ENCODE data around the gene MBOAT7.

DNA sequence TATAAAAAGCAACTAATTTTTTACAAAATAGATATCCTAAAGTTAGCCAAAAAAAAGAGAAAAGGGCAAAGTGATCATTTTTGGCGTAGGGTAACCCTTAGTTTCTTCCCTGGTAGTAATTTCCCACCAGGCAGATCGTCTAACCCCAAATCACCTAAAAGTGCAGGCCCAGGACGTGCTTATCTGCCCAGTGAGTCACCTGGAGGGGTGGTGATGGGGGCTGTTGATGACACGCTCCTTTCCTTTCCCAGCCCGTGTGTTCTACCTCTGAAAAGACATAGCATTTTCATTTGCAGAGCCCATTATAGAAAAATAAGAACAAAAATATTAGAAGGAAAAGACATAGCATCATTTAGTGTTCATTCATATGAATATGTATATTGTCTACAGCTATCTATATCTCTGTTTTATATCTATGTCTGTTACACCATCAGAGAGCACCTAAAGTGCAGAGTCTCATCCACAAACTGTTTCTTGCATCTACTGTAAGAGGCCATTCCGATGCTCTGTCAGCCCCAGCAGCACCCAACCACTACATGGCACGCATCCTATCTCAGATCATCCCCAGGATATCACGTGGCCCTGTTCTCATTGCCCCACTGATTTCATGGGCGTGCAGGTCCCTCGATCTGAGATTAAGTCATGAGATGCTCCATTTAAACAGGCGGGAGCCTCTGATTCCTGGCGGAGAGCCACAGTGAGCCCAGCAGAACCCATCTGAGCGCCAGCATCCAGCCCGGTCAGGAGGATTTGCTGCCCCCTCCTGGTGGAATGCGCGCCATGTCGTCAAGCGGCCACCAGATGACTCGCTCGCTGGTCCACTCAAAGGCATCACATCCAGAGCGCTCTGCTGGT, 41.9 kb upstream of the MBOAT7 start:
- TF ChIP-seq, protein P1, sequence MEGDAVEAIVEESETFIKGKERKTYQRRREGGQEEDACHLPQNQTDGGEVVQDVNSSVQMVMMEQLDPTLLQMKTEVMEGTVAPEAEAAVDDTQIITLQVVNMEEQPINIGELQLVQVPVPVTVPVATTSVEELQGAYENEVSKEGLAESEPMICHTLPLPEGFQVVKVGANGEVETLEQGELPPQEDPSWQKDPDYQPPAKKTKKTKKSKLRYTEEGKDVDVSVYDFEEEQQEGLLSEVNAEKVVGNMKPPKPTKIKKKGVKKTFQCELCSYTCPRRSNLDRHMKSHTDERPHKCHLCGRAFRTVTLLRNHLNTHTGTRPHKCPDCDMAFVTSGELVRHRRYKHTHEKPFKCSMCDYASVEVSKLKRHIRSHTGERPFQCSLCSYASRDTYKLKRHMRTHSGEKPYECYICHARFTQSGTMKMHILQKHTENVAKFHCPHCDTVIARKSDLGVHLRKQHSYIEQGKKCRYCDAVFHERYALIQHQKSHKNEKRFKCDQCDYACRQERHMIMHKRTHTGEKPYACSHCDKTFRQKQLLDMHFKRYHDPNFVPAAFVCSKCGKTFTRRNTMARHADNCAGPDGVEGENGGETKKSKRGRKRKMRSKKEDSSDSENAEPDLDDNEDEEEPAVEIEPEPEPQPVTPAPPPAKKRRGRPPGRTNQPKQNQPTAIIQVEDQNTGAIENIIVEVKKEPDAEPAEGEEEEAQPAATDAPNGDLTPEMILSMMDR (IDR thresholded peaks at IDR 0.05), result peak; percentile 69 to 89 (median 76)
- no peak for TF ChIP-seq POLR2A (IDR thresholded peaks at IDR 0.05)
